B cell (primary cell): ENCODE results near the gene PKIG.

Experiments used
- EZH2 ChIP-seq: IDR thresholded peaks from 2 replicates; pipeline ENCODE4 v1.6.1; 2012; ENCODE audit warnings: borderline replicate concordance, low read depth, mild to moderate bottlenecking, moderate library complexity, low read length; ENCODE audit not compliant: insufficient read depth, poor library complexity, severe bottlenecking
- TF ChIP-seq, protein P1 (sequence below): fragments of 200-600 bp; IDR thresholded peaks from one replicate; pipeline ENCODE4 v1.8.0; 2022; ENCODE audit warnings: antibody characterized with exemption, mild to moderate bottlenecking

DNA sequence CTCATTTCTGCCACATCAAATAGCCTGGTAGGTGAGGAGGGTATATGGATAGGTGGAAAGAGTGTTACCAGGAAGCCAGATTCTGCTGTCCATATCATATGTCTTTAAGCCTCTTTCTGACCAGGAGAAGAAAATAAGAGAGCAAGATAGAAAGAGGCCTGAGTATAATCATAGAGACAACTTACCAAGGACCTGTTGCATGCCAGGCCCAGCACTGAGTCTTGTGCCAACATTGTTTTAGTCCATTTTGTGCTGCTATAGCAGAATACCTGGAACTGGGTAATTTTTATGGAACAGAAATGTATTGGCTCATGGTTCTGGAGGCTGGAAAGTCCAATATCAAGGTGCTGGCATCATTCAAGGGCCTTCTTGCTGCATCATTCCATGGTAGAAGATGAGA lies 76.4 kb downstream of the PKIG start:
- TF ChIP-seq, protein P1, sequence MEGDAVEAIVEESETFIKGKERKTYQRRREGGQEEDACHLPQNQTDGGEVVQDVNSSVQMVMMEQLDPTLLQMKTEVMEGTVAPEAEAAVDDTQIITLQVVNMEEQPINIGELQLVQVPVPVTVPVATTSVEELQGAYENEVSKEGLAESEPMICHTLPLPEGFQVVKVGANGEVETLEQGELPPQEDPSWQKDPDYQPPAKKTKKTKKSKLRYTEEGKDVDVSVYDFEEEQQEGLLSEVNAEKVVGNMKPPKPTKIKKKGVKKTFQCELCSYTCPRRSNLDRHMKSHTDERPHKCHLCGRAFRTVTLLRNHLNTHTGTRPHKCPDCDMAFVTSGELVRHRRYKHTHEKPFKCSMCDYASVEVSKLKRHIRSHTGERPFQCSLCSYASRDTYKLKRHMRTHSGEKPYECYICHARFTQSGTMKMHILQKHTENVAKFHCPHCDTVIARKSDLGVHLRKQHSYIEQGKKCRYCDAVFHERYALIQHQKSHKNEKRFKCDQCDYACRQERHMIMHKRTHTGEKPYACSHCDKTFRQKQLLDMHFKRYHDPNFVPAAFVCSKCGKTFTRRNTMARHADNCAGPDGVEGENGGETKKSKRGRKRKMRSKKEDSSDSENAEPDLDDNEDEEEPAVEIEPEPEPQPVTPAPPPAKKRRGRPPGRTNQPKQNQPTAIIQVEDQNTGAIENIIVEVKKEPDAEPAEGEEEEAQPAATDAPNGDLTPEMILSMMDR, result no peak
- no peak for TF ChIP-seq EZH2
